ENCODE measurements around the gene HOPX. TPM values are rescaled to one million over a fixed set of nuclear protein-coding genes. Genes with fewer than 3 reads are reported as not detected.

The HOPX gene
- total RNA-seq, 1 experiment from 2014 or later, result 1.0 TPM

DNA sequence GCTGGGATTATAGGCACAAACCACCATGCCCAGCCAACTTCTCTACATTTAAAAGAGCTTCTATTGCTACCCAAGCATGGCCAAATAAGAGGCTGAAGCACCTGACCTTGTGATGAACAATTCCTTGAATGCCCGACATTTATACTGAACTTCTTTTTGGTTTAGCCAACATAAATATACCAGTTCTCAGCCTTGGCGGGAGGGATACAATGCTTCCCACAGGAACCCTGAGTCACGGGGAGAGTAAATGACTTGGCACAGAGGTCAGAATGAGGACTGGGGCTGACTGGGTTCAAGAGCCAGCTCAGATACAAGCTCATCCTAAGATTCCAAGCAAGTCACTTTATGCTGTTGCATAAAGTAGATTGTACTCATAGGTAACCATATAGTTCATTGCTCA is 6.1 kb downstream of the HOPX start:
- Histone ChIP-seq H3K4me3 (no peak overlapping the region), H3K79me2 (ENCODE audit: low read depth) (no peaks in the 10 kb centered on the region), H3K36me3 (ENCODE audit: low read depth) (no peaks in the 10 kb centered on the region), H3K9me2 (ENCODE audit: insufficient read depth) (no peaks in the 10 kb centered on the region), H3K9me3 (ENCODE audit: insufficient read depth, low read depth) (no peaks in the 10 kb centered on the region), H3F3A (ENCODE audit: insufficient read depth, low read depth) (no peaks in the 10 kb centered on the region), H3K27me3 (ENCODE audit: insufficient read depth, low read depth) (no peaks in the 10 kb centered on the region), H3K4me2 (no peak overlapping the region), H3K4me1 (replicated peaks; ENCODE audit: insufficient read depth) (peaks cover 2% of the 10 kb centered on the region; the same call in 1 of the 2 replicates), H3K27ac (no peak overlapping the region), H2AFZ (no peak overlapping the region), H4K20me1 (ENCODE audit: insufficient read depth) (no peaks in the 10 kb centered on the region)
- ChIA-PET CTCF (no interaction called here), POLR2A (ENCODE audit: unreplicated experiment) (no interaction called here)
- intact Hi-C loops (cut with micrococcal nuclease; ENCODE audit: unreplicated experiment), result no loop called here
- BruUV-seq (replicated peaks), result no TSS peak
- no peak for TF ChIP-seq EZH2 (IDR thresholded peaks at IDR 0.05; ENCODE audit: low read depth)
- TF ChIP-seq, protein P1, sequence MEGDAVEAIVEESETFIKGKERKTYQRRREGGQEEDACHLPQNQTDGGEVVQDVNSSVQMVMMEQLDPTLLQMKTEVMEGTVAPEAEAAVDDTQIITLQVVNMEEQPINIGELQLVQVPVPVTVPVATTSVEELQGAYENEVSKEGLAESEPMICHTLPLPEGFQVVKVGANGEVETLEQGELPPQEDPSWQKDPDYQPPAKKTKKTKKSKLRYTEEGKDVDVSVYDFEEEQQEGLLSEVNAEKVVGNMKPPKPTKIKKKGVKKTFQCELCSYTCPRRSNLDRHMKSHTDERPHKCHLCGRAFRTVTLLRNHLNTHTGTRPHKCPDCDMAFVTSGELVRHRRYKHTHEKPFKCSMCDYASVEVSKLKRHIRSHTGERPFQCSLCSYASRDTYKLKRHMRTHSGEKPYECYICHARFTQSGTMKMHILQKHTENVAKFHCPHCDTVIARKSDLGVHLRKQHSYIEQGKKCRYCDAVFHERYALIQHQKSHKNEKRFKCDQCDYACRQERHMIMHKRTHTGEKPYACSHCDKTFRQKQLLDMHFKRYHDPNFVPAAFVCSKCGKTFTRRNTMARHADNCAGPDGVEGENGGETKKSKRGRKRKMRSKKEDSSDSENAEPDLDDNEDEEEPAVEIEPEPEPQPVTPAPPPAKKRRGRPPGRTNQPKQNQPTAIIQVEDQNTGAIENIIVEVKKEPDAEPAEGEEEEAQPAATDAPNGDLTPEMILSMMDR (conservative IDR thresholded peaks at IDR 0.05), result no peak
- DNase-seq, result no peak

GRCh38 chr4:56671860-56672259 is 9.2 kb downstream of the HOPX start:
- H3K4me3 ChIP-seq, result no peak overlapping the region
- TF ChIP-seq EZH2 (IDR thresholded peaks at IDR 0.05; ENCODE audit: low read depth), result no peak
- TF ChIP-seq, protein P1 (conservative IDR thresholded peaks at IDR 0.05), result no peak
- BruUV-seq (replicated peaks), result no TSS peak
- no peaks in the 10 kb centered on the region for H3K9me3 ChIP-seq (ENCODE audit: insufficient read depth, low read depth)
- ChIA-PET POLR2A (ENCODE audit: unreplicated experiment) (no interaction called here), CTCF (no interaction called here)
- H3K4me2 ChIP-seq, result no peak overlapping the region
- DNase-seq, result peak in 1 of 2 experiments; percentile 50
- intact Hi-C loops (cut with micrococcal nuclease; ENCODE audit: unreplicated experiment), result no loop called here
- no peak overlapping the region for H3K27ac ChIP-seq
- H3K36me3 ChIP-seq (ENCODE audit: low read depth), result no peaks in the 10 kb centered on the region
- no peaks in the 10 kb centered on the region for H4K20me1 ChIP-seq (ENCODE audit: insufficient read depth)
- H3F3A ChIP-seq (ENCODE audit: insufficient read depth, low read depth), result no peaks in the 10 kb centered on the region
- H2AFZ ChIP-seq, result no peak overlapping the region
- H3K4me1 ChIP-seq (replicated peaks; ENCODE audit: insufficient read depth), result no peaks in the 10 kb centered on the region
- H3K27me3 ChIP-seq (ENCODE audit: insufficient read depth, low read depth), result no peaks in the 10 kb centered on the region
- H3K79me2 ChIP-seq (ENCODE audit: low read depth), result no peaks in the 10 kb centered on the region
- H3K9me2 ChIP-seq (ENCODE audit: insufficient read depth), result no peaks in the 10 kb centered on the region

DNA sequence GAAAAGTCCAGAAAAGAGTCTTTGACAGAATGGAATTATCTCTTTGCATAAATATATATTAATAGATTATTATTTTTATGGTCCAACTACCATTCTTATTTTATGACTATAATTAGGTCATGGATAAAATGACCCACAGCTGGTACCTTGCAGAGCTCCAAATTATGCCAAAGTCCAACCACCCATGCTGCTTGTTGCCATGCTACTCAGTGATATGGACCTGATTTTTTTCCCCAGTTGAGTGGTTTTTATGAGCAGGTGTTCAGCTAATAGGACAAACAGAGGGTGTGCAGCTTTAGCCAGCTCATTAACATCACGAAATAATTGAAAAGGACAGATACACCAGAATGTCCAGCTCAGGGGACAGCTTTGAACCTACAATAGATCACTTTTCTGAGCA is 9.7 kb downstream of the HOPX start:
- Histone ChIP-seq H3K27me3 (ENCODE audit: insufficient read depth, low read depth) (no peaks in the 10 kb centered on the region), H3K4me1 (replicated peaks; ENCODE audit: insufficient read depth) (no peaks in the 10 kb centered on the region), H3K4me2 (no peak overlapping the region), H3K79me2 (ENCODE audit: low read depth) (no peaks in the 10 kb centered on the region), H2AFZ (no peak overlapping the region), H3K4me3 (no peak overlapping the region), H3F3A (ENCODE audit: insufficient read depth, low read depth) (no peaks in the 10 kb centered on the region), H3K36me3 (ENCODE audit: low read depth) (no peaks in the 10 kb centered on the region), H3K9me2 (ENCODE audit: insufficient read depth) (no peaks in the 10 kb centered on the region), H4K20me1 (ENCODE audit: insufficient read depth) (no peaks in the 10 kb centered on the region), H3K27ac (no peak overlapping the region), H3K9me3 (ENCODE audit: insufficient read depth, low read depth) (no peaks in the 10 kb centered on the region)
- no peak for DNase-seq
- ChIA-PET POLR2A (ENCODE audit: unreplicated experiment) (no interaction called here), CTCF (no interaction called here)
- TF ChIP-seq, protein P1 (conservative IDR thresholded peaks at IDR 0.05), result no peak
- TF ChIP-seq EZH2 (IDR thresholded peaks at IDR 0.05; ENCODE audit: low read depth), result no peak
- BruUV-seq (replicated peaks), result no TSS peak
- intact Hi-C loops (cut with micrococcal nuclease; ENCODE audit: unreplicated experiment), result no loop called here

Measured in PC-9 (cell line).